GM15510 (cell line): ENCODE data around the gene WDFY4.

Source experiments
- POLR2A ChIP-seq: IDR thresholded peaks from 3 replicates; pipeline ENCODE4 v1.6.1; 2011; ENCODE audit warnings: borderline replicate concordance; ENCODE audit not compliant: insufficient read length; ENCODE audit errors: extremely low read depth

WDFY4 gene

GRCh38 chr10:48774416-48775205 lies 89.9 kb downstream of the WDFY4 start:
- no peak for TF ChIP-seq POLR2A

GRCh38 chr10:48775206-48775517 lies 90.5 kb downstream of the WDFY4 start:
- no peak for TF ChIP-seq POLR2A

- no peak for TF ChIP-seq POLR2A
Measured at GRCh38 chr10:48776005-48776522, 91.4 kb downstream of the WDFY4 start.

- TF ChIP-seq POLR2A: no peak
Measured at GRCh38 chr10:48776528-48776927, 91.9 kb downstream of the WDFY4 start.

GRCh38 chr10:48777110-48777509 lies 92.4 kb downstream of the WDFY4 start:
- no peak for TF ChIP-seq POLR2A

- TF ChIP-seq POLR2A: no peak
Measured at GRCh38 chr10:48778193-48778857, 93.7 kb downstream of the WDFY4 start.

GRCh38 chr10:48779077-48779476 lies 94.4 kb downstream of the WDFY4 start:
- no peak for TF ChIP-seq POLR2A

- no peak for TF ChIP-seq POLR2A
Measured at GRCh38 chr10:48779546-48780152, 95.0 kb downstream of the WDFY4 start.

GRCh38 chr10:48780341-48780740 lies 95.7 kb downstream of the WDFY4 start:
- TF ChIP-seq POLR2A: no peak

GRCh38 chr10:48782386-48782785 lies 97.7 kb downstream of the WDFY4 start:
- no peak for TF ChIP-seq POLR2A

- no peak for TF ChIP-seq POLR2A
Measured at GRCh38 chr10:48784031-48784430, 99.4 kb downstream of the WDFY4 start.

- TF ChIP-seq POLR2A: no peak
Measured at GRCh38 chr10:48785796-48786195, 101.1 kb downstream of the WDFY4 start.

- TF ChIP-seq POLR2A: no peak
Measured at GRCh38 chr10:48786606-48787282, 102.1 kb downstream of the WDFY4 start.

GRCh38 chr10:48788554-48788953 lies 103.9 kb downstream of the WDFY4 start:
- TF ChIP-seq POLR2A: no peak
